Testis (tissue), 2 donors: ENCODE results near the gene IFIT1B.

ENCODE experiments used
- CTCF ChIP-seq, 3 experiments: fragments of 450-650 bp in 2 of 3; fragments of 200-600 bp in 1 of 3; sonication (generic) in 1 of 3; IDR thresholded peaks; one replicate each; pipeline ENCODE4 v1.5.1; 2016 to 2019; ENCODE audit warnings: antibody characterized with exemption in 3 of 3, mild to moderate bottlenecking in 2 of 3, moderate library complexity in 1 of 3
- POLR2A ChIP-seq: fragments of 450-650 bp; IDR thresholded peaks from one replicate; pipeline ENCODE4 v1.6.1; 2017; ENCODE audit warnings: antibody characterized with exemption, mild to moderate bottlenecking, moderate library complexity

DNA sequence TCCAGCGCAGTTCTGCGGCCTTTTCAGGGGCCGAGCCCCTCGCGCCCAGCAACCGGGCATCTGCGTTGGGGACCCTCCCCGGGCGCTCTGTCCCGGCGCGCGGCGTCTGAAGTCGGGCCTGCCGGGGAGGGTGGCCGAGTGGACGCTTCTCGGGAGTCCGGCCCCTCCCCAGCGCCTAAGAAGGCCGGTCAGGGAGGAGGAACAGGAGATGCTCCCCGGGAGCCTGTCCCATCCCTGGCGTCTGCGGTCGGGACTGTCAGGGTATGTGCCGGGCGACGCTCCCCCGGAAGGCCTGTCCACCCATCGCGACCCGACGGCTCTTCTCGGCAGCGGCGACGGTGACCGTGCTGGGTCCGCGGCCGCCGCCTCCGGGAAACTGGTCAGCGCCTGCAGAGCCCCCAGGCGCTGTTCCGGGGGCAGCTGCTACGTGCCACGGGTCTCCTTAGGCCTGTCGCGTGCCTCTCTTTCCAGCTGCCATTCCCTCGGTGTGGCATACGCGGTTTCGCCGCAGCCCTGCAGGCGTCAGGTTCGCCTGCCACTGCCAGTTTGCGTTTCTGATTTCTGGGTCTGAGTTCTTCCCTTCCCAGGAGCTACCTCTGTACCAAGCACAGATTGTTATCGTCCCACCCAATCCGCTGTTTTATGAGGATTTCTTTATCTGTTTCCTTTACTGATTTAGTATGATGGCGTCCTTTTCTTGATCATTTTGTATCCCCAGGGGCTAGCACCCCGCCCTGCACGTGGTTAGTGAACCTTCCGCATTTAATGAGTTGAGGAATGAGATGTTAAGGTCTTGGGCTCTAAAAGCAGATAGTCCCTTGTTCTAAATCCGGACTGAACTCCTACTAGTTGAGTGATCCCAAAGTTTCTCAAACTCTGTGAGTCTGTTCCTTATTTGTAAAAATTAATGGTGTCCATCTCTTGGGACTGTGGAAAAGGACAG is 37.3 kb downstream of the IFIT1B start:
- TF ChIP-seq CTCF (IDR thresholded peaks at IDR 0.05) (no peak), POLR2A (no peak)
